Mammary epithelial cell (primary cell): Measurements from ENCODE around the gene CEP55.

ENCODE experiments used
- EZH2 ChIP-seq: IDR thresholded peaks from 2 replicates; pipeline ENCODE4 v1.6.1; 2012; ENCODE audit warnings: low read length, inconsistent platforms, borderline replicate concordance
- TF ChIP-seq, protein P1 (sequence below), 2 donors: IDR thresholded peaks in 1 of 2; conservative IDR thresholded peaks in 1 of 2; 2 replicates each; pipeline ENCODE4 v1.5.1; 2011 to 2012; ENCODE audit warnings: inconsistent platforms in 2 of 2, low read length in 2 of 2, mild to moderate bottlenecking in 2 of 2, control low read depth in 1 of 2, low read depth in 1 of 2; ENCODE audit not compliant: insufficient read depth in 1 of 2; ENCODE audit errors: extremely low read depth in 1 of 2

DNA sequence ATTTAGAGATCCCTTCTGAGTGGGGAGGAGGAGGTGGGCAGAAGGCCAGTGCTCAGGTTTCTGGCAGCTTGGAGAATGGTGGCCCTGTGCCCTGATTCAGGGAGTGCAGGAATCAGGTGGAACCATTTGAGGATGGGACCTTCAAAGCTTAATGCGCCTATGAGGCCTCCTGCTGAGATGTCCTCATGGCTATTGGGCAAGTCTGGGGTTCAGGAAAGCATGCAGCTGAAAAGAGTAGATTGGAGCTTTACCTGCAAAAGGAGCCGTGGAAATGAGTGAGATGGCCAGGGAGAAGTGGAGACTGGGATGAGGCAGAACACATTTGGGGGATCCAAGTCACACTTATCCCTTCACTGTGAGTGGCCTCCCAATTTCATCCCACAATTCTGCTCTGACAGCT, 76.2 kb downstream of the CEP55 start:
- TF ChIP-seq, protein P1, sequence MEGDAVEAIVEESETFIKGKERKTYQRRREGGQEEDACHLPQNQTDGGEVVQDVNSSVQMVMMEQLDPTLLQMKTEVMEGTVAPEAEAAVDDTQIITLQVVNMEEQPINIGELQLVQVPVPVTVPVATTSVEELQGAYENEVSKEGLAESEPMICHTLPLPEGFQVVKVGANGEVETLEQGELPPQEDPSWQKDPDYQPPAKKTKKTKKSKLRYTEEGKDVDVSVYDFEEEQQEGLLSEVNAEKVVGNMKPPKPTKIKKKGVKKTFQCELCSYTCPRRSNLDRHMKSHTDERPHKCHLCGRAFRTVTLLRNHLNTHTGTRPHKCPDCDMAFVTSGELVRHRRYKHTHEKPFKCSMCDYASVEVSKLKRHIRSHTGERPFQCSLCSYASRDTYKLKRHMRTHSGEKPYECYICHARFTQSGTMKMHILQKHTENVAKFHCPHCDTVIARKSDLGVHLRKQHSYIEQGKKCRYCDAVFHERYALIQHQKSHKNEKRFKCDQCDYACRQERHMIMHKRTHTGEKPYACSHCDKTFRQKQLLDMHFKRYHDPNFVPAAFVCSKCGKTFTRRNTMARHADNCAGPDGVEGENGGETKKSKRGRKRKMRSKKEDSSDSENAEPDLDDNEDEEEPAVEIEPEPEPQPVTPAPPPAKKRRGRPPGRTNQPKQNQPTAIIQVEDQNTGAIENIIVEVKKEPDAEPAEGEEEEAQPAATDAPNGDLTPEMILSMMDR (conservative IDR thresholded peaks at IDR 0.05 in 1 of 2, IDR thresholded peaks at IDR 0.05 in 1 of 2; ENCODE audit: extremely low read depth in 1 of 2, insufficient read depth in 1 of 2, low read depth in 1 of 2, low read length in 2 of 2) = no peak
- no peak for TF ChIP-seq EZH2
